Transverse colon (tissue), 4 donors: ENCODE results near the gene RHOC. TPM values are rescaled to one million over a fixed set of nuclear protein-coding genes. Genes with fewer than 3 reads are reported as not detected.

Source experiments
- DNase-seq: peaks from one replicate; pipeline ENCODE4 v3.0.0-alpha.2; 2019
- H3K27ac ChIP-seq, 4 donors: fragments of 200-600 bp; sonication (generic); 2 replicates each; pipeline ENCODE4 v1.5.1; 2016 to 2018; ENCODE audit warnings: inconsistent platforms in 4 of 4
- H3K27me3 ChIP-seq: fragments of 200-600 bp; sonication (generic); 2 replicates; pipeline ENCODE4 v1.5.1; 2017; ENCODE audit warnings: inconsistent platforms
- H3K36me3 ChIP-seq, 4 donors: fragments of 200-600 bp; sonication (generic); 2 replicates each; pipeline ENCODE4 v1.5.1; 2017 to 2019; ENCODE audit warnings: inconsistent platforms in 4 of 4
- H3K4me1 ChIP-seq, 4 donors: fragments of 200-600 bp; sonication (generic); 2 replicates each; pipeline ENCODE4 v1.5.1; 2017 to 2020; ENCODE audit warnings: inconsistent platforms in 4 of 4
- H3K4me3 ChIP-seq, 4 donors: fragments of 200-600 bp; sonication (generic); 1 replicate in 1 of 4; 2 replicates in 3 of 4; pipeline versions ENCODE4 v1.5.1 to v1.6.1; 2017 to 2019; ENCODE audit warnings: inconsistent platforms in 4 of 4
- H3K9me3 ChIP-seq, 2 donors: fragments of 200-600 bp; sonication (generic); 2 replicates each; pipeline ENCODE4 v1.5.1; 2017 to 2019; ENCODE audit warnings: inconsistent platforms in 2 of 2
- CTCF ChIP-seq, 5 experiments: fragments of 200-600 bp in 3 of 5; fragments of 450-650 bp in 2 of 5; sonication (generic) in 3 of 5; IDR thresholded peaks; 1 replicate in 2 of 5; 2 replicates in 3 of 5; pipeline ENCODE4 v1.5.1; 2016 to 2017; ENCODE audit warnings: antibody characterized with exemption in 5 of 5, inconsistent platforms in 3 of 5, mild to moderate bottlenecking in 2 of 5, moderate library complexity in 1 of 5
- EP300 ChIP-seq: sonication (generic); formaldehyde crosslinking; IDR thresholded peaks from one replicate; pipeline ENCODE4 v1.6.1; 2017; ENCODE audit warnings: antibody characterized with exemption, low read depth
- POLR2A ChIP-seq: fragments of 450-650 bp; IDR thresholded peaks from one replicate; pipeline ENCODE4 v1.6.1; 2016; ENCODE audit warnings: antibody characterized with exemption, mild to moderate bottlenecking, moderate library complexity
- POLR2AphosphoS5 ChIP-seq, 3 donors: sonication (generic); formaldehyde crosslinking; IDR thresholded peaks; one replicate each; pipeline ENCODE4 v1.6.1; 2016; ENCODE audit warnings: antibody characterized with exemption in 3 of 3
- WGBS, 2 donors: methylation state at CpG; one replicate each; pipeline ENCODE4 v1.1.5; 2018; ENCODE audit warnings: low coverage in 1 of 2; 5-methylcytosine and 5-hydroxymethylcytosine counted together
- in situ Hi-C, 4 donors: fragments of 200-750 bp; cut with MboI; loops; one replicate each; pipeline versions ENCODE4 v1.15.0 to v1.15.1; 2017; ENCODE audit warnings: low sequenced_read_pairs in 3 of 4, low pct_ligation_motif_present in 1 of 4, low pct_unique_long_range_greater_than_20kb in 1 of 4
- intact Hi-C: fragments of 100-400 bp; cut with DNase I; formaldehyde crosslinking; loops from one replicate; pipeline ENCODE4 v1.15.1; 2023; ENCODE audit warnings: low total_unique reads
- total RNA-seq, 4 donors: library from RNA; depleted of rRNA; stranded (reverse); fragments of >200 nt; gene quantifications; one replicate each; pipeline ENCODE4 v1.1.0, GENCODE V29; 2016

RHOC gene
- total RNA-seq: 100 to 1,000 TPM; 438 to 737 (median 617) TPM

- intact Hi-C loops (loop anchor here (1.0 to 5.0 kb wide), 2 partner anchors 86 to 314 kb away; no protein-coding TSS in a partner anchor), in situ Hi-C loops (loop anchor here (5.0 to 25.0 kb wide), 4 partner anchors 82 to 356 kb away; partner anchors contain the start of genes CTTNBP2NL (in 4 of the 4) and LRIG2 (in 1 of the 4))
- TF ChIP-seq POLR2A (peak; percentile 89), EP300 (no peak), POLR2AphosphoS5 (IDR thresholded peaks at IDR 0.05) (peak; percentile 94), CTCF (IDR thresholded peaks at IDR 0.05) (no peak)
- peak within 1 kb of the TSS; percentile 94 to 97 (median 96) for H3K4me3 ChIP-seq
- H3K9me3 ChIP-seq: no peaks in the 10 kb centered on the region
- H3K27me3 ChIP-seq: no peaks in the 10 kb centered on the region
- no peaks in the 10 kb centered on the region for H3K36me3 ChIP-seq
- peaks cover 33 to 48% (median 35%) of the 10 kb centered on the region in 4 donors for H3K4me1 ChIP-seq
- WGBS, 2 donors: 4% methylated on average over 37 of the region's 61 CpGs; no CpG with 5 or more reads in 1 of the 2 donors
- H3K27ac ChIP-seq: peak within 1 kb of the TSS; percentile 99 to 100 (median 99)
- DNase-seq: peak; percentile 81
These were observed at the start of gene RHOC for GRCh38 chr1:112706505-112707220. Gene RHOC, minus strand, starts transcription at chr1:112707127. Its CDS starts 3,328 bp downstream, at chr1:112703799.

- TF ChIP-seq EP300 (no peak), POLR2AphosphoS5 (IDR thresholded peaks at IDR 0.05) (no peak), CTCF (IDR thresholded peaks at IDR 0.05) (no peak), POLR2A (no peak)
- Histone ChIP-seq H3K4me3 (no peak overlapping the region), H3K4me1 (no peaks in the 10 kb centered on the region), H3K27ac (no peak overlapping the region), H3K36me3 (no peaks in the 10 kb centered on the region), H3K9me3 (no peaks in the 10 kb centered on the region), H3K27me3 (peaks cover 16% of the 10 kb centered on the region)
- DNase-seq: no peak
- intact Hi-C loops: no loop called here
- WGBS, 2 donors: 0 to 32% methylated on average over 1 of the region's 1 CpG
- in situ Hi-C loops: no loop called here
These were observed 47.2 kb upstream of the RHOC start for GRCh38 chr1:112754116-112754628.

GRCh38 chr1:112748396-112748795 lies 41.5 kb upstream of the RHOC start:
- no peaks in the 10 kb centered on the region for H3K36me3 ChIP-seq
- 93 to 95% methylated on average over 11 to 12 of the region's 12 CpGs for WGBS, 2 donors
- H3K27ac ChIP-seq: no peak overlapping the region
- peaks cover 0 to 12% (median 10%) of the 10 kb centered on the region in 4 donors for H3K4me1 ChIP-seq
- no peaks in the 10 kb centered on the region for H3K9me3 ChIP-seq
- DNase-seq: no peak
- intact Hi-C loops: no loop called here
- H3K4me3 ChIP-seq: no peak overlapping the region
- no peak for TF ChIP-seq POLR2A
- no peak for TF ChIP-seq EP300
- no peak for TF ChIP-seq POLR2AphosphoS5 (IDR thresholded peaks at IDR 0.05)
- no peak for TF ChIP-seq CTCF (IDR thresholded peaks at IDR 0.05)
- in situ Hi-C loops: loop anchor here in 1 of 4 donors (25.0 kb wide), 1 partner anchor 289 kb away; no protein-coding TSS in a partner anchor
- peaks cover 35% of the 10 kb centered on the region for H3K27me3 ChIP-seq

GRCh38 chr1:112744009-112744578 lies 37.2 kb upstream of the RHOC start:
- H3K4me3 ChIP-seq: peak overlapping the region in 2 of 4 donors; percentile 18 to 35
- H3K4me1 ChIP-seq: peaks cover 0 to 12% (median 10%) of the 10 kb centered on the region in 4 donors
- 15% methylated on average over 50 of the region's 58 CpGs; no CpG with 5 or more reads in 1 of the 2 donors for WGBS, 2 donors
- H3K27ac ChIP-seq: no peak overlapping the region
- peaks cover 74% of the 10 kb centered on the region for H3K27me3 ChIP-seq
- intact Hi-C loops (no loop called here), in situ Hi-C loops (loop anchor here in 1 of 4 donors (25.0 kb wide), 1 partner anchor 293 kb away; no protein-coding TSS in a partner anchor)
- TF ChIP-seq CTCF (IDR thresholded peaks at IDR 0.05) (peak in 2 of 5 experiments; percentile 30 to 33), EP300 (no peak)
- H3K36me3 ChIP-seq: no peaks in the 10 kb centered on the region
- peak; percentile 13 for DNase-seq
- H3K9me3 ChIP-seq: no peaks in the 10 kb centered on the region
